AG20443 (cell line): ENCODE measurements around the gene ANKRD33B.
A peak's percentile ranks its signal among the peaks of the same experiment; 100 is the strongest.
"Not testable (repeated sequence)": the region's sequence is repeated elsewhere in the genome, so short reads cannot be mapped to it uniquely, and the experiment has no call there.

ENCODE experiments used
- DNase-seq: peaks from one replicate; pipeline ENCODE4 v3.0.0; 2012; ENCODE audit warnings: low spot score, mixed read lengths

ANKRD33B gene

DNA sequence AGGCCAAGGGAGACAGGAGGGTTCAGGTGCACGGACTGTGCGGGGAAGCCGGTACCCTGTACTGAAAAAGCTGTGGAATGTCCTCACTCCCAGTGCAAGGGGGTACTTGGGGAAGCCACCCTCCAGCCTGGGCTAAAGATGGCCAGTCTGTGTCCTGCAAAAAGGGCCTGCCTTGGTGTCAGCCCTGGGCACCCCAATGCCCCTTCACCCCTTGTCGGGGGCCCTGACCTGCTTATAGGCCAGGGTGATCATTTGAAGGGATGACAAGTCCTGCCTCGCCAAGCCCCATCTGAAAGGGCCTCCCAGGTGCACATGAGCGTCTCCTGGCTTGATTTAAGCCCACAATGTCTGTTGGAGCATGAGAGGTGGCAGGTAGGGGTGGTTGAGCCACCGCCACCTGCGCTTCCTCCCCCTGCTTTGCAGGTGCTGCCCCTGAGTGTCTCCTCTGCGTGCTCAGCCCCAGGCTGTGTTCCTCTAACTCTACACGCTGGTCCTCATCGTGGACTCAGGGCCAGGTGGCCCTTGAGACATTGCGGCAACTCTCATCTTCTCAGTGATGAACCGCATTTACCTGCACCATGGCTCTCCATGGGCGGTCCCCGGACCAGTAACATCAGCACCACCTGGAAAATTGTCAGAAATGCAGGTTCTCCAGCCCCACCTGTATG lies 97.0 kb downstream of the ANKRD33B start:
- DNase-seq = no peak

DNA sequence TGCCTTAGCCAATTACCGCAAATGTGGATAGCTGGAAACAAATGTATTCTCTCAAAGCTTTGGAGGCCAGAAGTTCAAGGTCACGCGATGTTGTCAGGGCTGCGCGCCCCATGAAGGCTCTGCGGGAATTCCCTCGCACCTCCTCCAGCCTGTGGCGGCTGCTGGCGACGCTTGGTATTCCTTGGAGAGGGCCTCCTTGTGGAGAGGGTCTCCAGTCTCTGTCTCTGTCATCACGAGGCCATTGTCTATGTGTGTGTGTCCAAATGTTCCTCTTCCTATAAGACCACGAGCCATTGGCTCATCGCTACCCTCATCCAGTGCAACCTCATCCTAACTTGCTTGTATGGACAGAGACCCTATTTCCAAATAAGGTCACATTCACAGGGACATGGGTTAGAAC lies 97.5 kb downstream of the ANKRD33B start:
- DNase-seq = no peak

DNA sequence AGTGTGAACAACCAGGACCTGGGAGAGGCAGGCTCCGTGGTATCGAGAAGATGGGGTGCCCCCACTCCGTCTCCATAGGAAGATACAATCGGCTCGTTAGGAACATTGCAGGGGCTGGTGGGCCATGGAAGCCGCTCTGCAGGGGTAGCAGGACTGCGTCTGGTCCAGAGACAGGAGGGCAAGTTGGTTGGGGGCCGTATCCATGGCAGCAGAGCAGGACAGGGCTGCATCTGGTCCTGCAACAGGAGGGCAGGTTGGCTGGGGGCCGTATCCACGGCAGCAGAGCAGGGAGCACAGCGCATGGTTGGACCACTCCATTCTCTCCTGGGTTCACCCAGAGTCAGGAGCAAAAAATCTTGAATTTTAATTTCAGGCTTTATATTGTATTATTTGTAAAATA lies 98.2 kb downstream of the ANKRD33B start:
- no peak for DNase-seq

- no peak for DNase-seq
These were observed 99.0 kb downstream of the ANKRD33B start for GRCh38 chr5:10662661-10663488.

DNA sequence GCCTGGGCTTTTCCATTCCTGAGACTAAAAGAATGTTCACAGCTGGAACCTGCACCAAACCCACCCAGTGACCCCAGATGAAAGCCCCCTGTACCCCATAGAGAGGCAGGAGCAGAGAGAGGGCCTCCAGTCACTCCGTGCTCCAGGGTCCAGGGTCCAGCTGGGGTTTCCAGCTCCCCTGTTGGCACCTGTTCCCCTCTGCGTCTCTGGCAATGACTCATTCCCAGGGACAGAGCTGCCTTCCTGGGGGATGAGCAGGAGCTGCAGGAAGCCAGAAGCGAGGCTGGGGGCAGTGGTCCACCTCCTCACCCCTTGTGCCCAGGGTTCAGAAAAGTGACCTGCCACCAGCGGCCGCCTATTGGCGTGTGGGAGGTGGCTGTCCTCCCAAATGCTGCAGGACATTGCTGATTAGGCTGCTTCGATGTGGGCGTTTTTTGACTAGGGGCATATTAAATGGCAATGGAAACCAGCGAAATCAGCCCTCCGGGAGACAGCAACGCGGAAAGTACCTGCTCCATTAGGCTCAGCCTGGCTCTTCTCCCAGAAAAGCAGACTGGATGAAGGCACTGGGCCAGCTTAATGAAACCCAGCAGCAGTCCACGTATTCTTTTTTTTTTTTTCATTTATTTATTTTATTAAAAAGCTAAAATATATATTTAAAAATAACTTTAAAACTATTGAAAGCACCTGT lies 99.8 kb downstream of the ANKRD33B start:
- DNase-seq = peak; percentile 63

DNA sequence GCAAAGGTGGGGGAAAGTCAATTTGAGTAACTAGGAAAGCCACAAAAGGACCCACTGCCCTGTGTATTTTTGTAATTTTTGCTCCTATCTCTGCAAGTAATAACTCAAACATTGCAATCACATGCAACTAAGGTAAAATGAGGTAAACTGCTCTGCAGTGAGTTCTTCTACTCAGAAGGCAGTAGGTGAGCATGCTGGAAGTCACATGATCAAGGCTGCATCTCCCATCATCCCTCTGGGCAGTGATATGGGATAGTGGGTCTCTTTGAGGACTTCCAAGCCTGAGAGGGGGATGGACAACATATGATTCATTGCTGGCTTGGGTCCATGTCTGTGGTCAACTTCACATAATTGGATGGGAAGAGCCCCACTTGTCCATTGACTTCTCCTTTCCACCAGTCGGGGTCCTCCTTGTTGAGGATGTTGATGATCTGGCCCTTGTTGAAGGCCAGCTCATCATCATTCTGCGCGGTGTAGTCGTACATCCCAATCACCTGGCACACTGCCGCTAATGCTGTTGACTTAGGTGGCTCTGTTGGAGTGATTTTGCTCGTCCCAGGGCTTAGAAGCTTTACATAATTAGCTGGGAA lies 100.4 kb downstream of the ANKRD33B start:
- DNase-seq = not testable (repeated sequence)

DNA sequence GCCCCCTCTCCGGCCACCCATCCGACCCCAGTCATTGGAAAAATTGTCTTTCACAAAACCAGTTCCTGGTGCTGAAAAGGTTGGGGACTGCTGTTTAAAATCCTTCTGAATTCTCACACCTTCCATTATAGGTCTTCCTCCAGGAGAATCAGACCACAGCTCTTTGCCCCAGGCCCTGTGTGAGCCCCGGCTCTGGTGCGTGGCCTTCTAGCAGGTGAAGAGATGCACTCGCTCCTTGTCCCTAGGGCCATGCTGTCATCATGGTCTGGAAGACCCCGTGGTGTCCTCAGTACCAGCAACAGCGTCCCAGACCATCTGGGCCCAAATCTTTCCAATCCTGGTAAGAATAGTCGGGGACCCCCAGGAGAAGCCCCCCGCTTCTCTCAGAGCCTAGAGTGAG lies 101.9 kb downstream of the ANKRD33B start:
- no peak for DNase-seq

DNA sequence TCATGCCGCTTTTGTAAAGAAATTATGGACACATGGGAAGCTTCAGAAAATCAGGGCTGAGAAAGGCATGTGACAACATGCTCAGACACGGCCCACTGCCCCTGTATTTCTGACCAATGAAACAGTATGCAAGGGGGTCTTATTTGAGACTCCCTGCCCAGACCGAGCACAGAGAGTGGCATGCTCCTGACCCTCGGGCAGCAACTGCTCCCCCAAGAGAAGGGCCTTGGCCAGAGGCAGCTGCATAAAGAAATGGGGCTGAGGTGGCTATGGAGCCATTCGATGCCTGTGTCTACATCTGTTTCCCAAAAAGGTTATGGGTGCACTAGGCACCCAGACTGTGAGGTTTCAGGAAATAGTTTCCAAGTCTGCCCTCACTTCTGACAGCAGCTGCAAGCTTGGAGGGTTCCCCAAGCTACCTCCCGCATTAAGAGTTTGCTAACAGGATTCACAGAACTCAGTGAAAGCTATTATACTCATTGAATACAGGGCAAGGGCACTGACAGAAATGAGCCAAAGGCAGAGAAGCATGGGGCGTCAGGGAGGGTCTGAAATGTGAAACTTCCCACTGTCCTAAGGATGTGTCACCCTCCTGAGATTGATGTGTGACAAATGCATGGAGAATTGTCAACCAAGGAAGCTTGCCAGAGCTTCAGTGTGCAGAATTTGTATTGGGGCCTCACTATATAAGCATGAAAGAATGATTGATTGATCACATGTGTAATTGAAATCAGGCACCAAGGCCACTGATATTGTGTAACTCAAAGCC lies 102.8 kb downstream of the ANKRD33B start:
- DNase-seq = no peak

DNA sequence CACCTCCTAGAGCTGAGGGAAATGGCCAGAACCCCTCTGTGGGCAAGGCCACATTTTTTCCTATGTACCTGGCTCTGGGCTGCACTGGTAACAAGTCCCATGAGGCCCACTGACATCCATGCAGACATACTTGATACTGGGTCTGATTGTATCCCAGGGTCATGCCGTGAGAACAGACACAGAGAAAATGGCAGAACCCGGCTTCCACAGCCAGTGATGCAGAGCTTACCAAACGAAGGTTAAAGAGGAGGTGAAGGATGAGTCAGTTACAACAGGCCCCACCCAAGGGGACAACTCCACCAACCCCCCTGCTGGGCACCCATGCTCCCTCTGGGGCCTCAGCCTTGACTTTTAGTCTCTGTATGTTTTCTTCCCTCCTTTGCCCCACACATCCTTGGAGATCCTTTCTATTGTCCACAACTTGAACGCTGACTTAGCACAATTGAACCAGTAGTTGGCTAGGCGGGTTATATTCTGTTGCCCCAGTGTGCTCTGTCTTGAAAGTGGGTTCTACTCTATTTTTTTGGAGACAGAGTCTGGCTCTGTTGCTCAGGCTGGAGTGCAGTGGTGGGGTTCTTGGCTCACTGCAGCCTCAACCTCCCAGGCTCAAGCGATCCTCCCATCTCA lies 103.7 kb downstream of the ANKRD33B start:
- no peak for DNase-seq

- DNase-seq = no peak
These were observed 104.8 kb downstream of the ANKRD33B start for GRCh38 chr5:10668697-10669096.

GRCh38 chr5:10669983-10670382 lies 106.1 kb downstream of the ANKRD33B start:
- DNase-seq = no peak

DNA sequence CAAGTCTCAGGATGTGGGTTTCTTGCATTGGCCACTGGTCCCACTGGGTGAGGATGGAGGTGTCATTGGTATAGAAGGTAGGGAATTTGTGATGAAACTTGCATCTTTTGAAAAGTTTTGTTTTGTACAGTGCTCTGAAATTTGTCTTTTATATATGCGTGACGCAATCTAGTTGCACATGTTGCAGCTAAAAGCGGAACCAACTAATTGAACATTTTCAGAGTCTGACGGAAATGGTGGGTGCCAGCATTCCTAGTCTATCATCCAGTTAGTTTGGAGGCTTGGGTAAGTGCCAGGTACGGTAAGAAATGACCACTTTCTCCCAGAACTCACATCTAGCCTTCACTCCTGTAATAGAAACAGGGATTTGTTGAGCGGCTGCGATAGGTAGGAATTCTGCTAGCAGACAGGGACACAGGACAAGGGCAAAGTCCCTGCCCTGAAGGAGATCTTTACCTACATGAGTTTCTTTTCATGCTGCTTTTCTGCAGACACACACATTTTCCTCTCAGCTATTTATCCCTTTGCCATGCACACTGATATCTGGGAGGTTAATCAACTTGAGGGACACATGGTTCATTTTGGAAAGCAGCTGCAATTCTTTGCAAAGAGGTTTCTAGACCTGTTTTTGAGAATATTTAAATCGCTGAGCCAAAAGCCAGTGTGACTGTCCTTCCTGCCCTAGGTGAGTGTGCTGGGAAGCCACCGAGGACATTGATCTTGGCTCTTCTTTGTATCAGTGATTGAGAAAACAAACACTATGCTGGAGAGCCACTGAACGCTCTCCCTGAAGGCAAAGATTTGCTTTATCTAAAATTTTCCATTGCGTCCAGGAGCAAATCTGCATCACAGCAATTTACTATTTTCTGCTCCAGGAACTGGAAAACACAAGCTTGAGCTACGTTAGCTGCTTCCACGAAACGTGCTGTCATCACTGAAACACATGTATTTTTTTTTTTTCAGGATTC lies 107.5 kb downstream of the ANKRD33B start:
- no peak for DNase-seq

GRCh38 chr5:10672146-10673016 lies 108.5 kb downstream of the ANKRD33B start:
- no peak for DNase-seq

- DNase-seq = peak; percentile 45
These were observed 109.1 kb downstream of the ANKRD33B start for GRCh38 chr5:10673017-10673389.

DNA sequence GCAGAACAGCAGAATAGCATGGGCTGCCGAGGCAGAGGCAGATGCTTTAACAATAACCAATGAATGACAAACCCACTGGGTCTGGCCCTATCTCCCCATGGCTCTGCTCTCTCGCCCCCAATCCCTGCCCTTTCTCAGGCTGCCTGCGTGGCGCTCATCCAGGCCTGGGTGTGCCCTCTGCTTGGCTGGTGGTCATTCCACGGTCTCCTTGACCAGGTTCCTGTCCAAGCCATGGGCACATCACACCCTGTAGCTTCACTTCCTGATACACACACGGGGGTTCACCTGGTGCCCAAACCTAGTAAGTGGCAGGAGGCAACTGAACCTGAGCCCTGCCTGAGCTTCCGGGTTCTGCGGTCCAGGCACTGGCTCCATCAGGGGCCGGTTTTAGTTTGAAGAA lies 109.5 kb downstream of the ANKRD33B start:
- DNase-seq = no peak

DNA sequence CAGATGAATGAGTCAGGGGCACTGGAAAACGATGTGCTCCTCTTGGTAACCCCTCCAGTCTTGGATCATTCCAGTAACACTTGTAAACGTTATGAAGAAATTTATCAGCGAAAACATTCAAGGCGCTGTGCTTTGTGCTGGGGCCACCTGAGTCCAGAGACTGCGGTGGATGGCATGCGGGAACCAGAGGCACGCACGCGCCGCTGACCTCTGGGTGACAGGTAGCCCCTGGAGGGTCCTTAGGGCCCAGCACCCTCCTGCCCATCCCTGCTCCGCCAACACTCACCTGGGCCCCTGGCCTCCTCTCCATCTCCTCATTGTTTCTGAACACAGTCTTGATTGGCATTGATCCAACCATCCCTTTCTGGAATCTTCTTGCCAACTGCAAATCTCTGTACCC lies 110.2 kb downstream of the ANKRD33B start:
- no peak for DNase-seq

DNA sequence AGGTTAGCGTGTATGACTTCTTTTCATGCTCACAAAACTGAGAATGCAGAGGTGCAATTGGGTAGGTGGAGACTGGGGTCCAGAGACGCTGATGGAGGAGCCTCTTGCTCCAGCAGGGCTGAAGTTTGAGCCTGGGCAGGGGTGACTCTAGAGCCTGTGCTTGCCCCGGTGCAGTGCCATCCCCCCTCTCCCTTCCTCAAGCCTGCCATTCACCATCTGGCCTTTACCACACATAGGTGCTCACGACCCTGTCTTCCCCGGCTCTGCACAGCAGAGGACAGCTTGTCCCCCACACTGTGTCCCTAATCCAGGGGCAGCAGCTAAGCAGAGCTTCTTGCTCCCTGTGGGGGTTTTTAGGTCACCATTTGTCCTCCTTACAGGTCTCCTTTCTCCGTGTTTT lies 110.7 kb downstream of the ANKRD33B start:
- no peak for DNase-seq

GRCh38 chr5:10675177-10675700 lies 111.4 kb downstream of the ANKRD33B start:
- DNase-seq = no peak

DNA sequence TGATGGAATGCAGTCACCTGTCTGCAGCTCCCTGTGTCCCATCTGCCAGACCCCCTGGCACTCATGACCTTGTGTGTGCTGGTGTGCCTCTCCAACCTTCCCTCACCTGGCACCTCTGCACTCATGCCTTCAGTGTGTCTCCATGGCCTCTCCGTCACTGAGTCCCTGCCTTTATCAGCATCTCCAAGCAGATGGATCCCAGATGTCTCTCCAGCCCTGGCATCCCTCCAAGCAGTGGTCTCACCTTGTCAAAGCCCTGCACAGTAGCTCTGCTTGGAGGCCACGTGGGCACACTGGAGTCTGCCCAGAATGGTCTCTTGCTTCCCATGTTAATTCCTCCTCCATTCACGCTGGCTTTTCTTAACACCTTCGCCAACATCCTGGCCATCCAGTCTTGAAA lies 112.4 kb downstream of the ANKRD33B start:
- DNase-seq = no peak
